Panc1 (cell line): ENCODE data around the gene DLG2. TPM values are rescaled to one million over a fixed set of nuclear protein-coding genes. Genes with fewer than 3 reads are reported as not detected.

Experiments
- ATAC-seq: fragments of 200-7000 bp; cut with Tn5 transposase; 2 replicates; pipeline ENCODE4 v1.9.1; 2020; ENCODE audit warnings: mild to moderate bottlenecking, moderate library complexity
- BruUV-seq: library from RNA; stranded (reverse); fragments of 400-500 nt; replicated peaks from 2 replicates; lab custom pipeline; 2021; lab: Mats Ljungman, UMichigan
- CTCF ChIA-PET: fragments of 300-600 bp; sonication (Branson Sonifier 250); formaldehyde crosslinking; loops from one replicate; lab custom pipeline; 2022; ENCODE audit warnings: antibody characterized with exemption; lab: Charles Lee
- POLR2A ChIA-PET: fragments of 300-600 bp; sonication (Branson Sonifier 250); formaldehyde crosslinking; loops from one replicate; lab custom pipeline; 2022; ENCODE audit warnings: antibody characterized with exemption; lab: Charles Lee
- DNase-seq: peaks from one replicate; pipeline ENCODE4 v3.0.0-alpha.2; 2010; ENCODE audit warnings: low read depth, low spot score
- H3K27ac ChIP-seq: 2 replicates; pipeline ENCODE4 v1.5.1; 2011; ENCODE audit warnings: mild to moderate bottlenecking, low read length, inconsistent platforms
- H3K27me3 ChIP-seq: fragments of 200-500 bp; sonication (Bioruptor generic); 2 replicates; pipeline ENCODE4 v1.6.0; 2014; ENCODE audit warnings: low read length, inconsistent platforms; ENCODE audit not compliant: control insufficient read depth, insufficient read depth
- H3K36me3 ChIP-seq: fragments of 200-500 bp; sonication (Bioruptor generic); 2 replicates; pipeline ENCODE4 v1.5.1; 2014; ENCODE audit warnings: inconsistent platforms, mild to moderate bottlenecking, low read length, moderate library complexity; ENCODE audit not compliant: control insufficient read depth, insufficient read depth
- H3K4me1 ChIP-seq: 2 replicates; pipeline ENCODE4 v1.5.1; 2011; ENCODE audit warnings: inconsistent platforms, mild to moderate bottlenecking, low read length, moderate library complexity; ENCODE audit not compliant: control insufficient read depth, insufficient read depth
- H3K4me3 ChIP-seq, 2 experiments: 2 replicates each; pipeline ENCODE4 v1.5.1; 2011 to 2012; ENCODE audit warnings: low read depth in 2 of 2, low read length in 2 of 2, mild to moderate bottlenecking in 2 of 2, inconsistent platforms in 1 of 2, moderate library complexity in 1 of 2
- H3K9me3 ChIP-seq: fragments of 200-500 bp; sonication (Bioruptor generic); 2 replicates; pipeline ENCODE4 v1.5.1; 2014; ENCODE audit warnings: low read depth, mild to moderate bottlenecking, inconsistent platforms, low read length, moderate library complexity; ENCODE audit not compliant: control insufficient read depth, insufficient read depth
- POLR2AphosphoS5 ChIP-seq: IDR thresholded peaks from 2 replicates; pipeline ENCODE4 v1.6.1; 2012; ENCODE audit warnings: mild to moderate bottlenecking, low read depth, low read length, moderate library complexity
- SIN3A ChIP-seq: IDR thresholded peaks from 2 replicates; pipeline ENCODE4 v1.6.1; 2012; ENCODE audit warnings: low read depth, mild to moderate bottlenecking, low read length, moderate library complexity, borderline replicate concordance; ENCODE audit not compliant: insufficient read depth
- TCF7L2 ChIP-seq: IDR thresholded peaks from 2 replicates; pipeline ENCODE4 v1.6.1; 2011; ENCODE audit warnings: mild to moderate bottlenecking, low read depth, low read length, inconsistent platforms
- in situ Hi-C: cut with HindIII; loops from 2 replicates; pipeline ENCODE4 v1.10.0; 2016; ENCODE audit warnings: low sequenced_read_pairs, low pct_unique_long_range_greater_than_20kb
- intact Hi-C: fragments of 100-400 bp; cut with micrococcal nuclease; formaldehyde crosslinking; loops from one replicate; pipeline ENCODE4 v1.10.0; 2022; ENCODE audit not compliant: unreplicated experiment
- total RNA-seq: library from RNA; stranded (reverse); gene quantifications from one replicate; pipeline ENCODE4 v1.2.1, GENCODE V29; 2021; ENCODE audit not compliant: unreplicated experiment
- TF ChIP-seq, protein P1 (sequence below), 2 experiments: IDR thresholded peaks; 2 replicates each; pipeline ENCODE4 v1.6.1; 2011 to 2012; ENCODE audit warnings: low read depth in 2 of 2, control low read depth in 1 of 2, low read length in 1 of 2, mild to moderate bottlenecking in 1 of 2, moderate library complexity in 1 of 2; ENCODE audit not compliant: insufficient read depth in 1 of 2
- TF ChIP-seq, protein P2 (sequence below): fragments of 450-650 bp; IDR thresholded peaks from 2 replicates; pipeline ENCODE4 v1.5.1; 2017; ENCODE audit warnings: mild to moderate bottlenecking

The DLG2 gene
- total RNA-seq, 1 experiment from 2014 or later = 4.2 TPM

DNA sequence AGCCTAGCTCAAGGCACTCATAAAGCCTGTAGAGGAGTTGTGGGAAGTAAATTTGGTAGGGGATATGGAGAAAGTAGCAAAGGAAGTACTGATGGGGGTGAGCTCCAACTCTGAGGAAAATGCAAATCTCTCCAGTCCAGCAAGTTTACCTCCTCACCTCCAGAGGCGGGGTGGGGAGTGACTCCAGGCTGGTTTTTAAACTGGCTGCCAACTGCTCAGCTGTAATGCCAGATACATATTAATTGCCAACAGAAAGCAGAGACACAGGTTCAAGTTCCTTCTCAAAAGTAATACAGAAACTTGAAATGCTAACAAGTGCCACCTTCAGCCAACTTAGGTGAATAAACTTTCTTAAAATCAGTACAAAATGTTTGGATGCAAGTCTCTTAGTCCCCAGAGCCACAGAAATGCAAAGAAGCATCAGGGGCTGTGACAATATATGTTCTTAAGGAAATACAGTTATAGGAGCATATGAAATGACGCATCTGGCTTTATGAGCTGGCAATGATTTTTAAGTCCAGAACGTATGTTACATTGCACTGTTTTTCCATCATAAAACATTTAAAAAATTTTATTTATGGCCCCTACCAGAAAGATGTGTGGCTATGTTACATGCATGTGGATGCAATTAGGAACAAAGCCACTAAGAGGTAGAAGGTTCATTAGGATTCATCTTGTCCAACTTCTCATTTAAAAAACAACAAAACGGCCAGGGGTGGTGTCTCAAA, 1904.6 kb downstream of the DLG2 start:
- Histone ChIP-seq H3K27ac (no peak overlapping the region), H3K36me3 (no peaks in the 10 kb centered on the region), H3K9me3 (no peaks in the 10 kb centered on the region), H3K4me3 (no peak overlapping the region), H3K4me1 (no peaks in the 10 kb centered on the region), H3K27me3 (peaks cover 15% of the 10 kb centered on the region)
- BruUV-seq = no TSS peak
- ChIA-PET CTCF (interaction anchor here (0.7 to 1.5 kb wide), 2 partner anchors 430 to 563 kb away, joined by 3 read pairs; no protein-coding TSS in a partner anchor), POLR2A (no interaction called here)
- ATAC-seq (no peak), DNase-seq (no peak)
- intact Hi-C loops = loop anchor here (5.0 kb wide), 1 partner anchor 430 kb away; no protein-coding TSS in a partner anchor
- in situ Hi-C loops = no loop called here
- no peak for TF ChIP-seq TCF7L2
- TF ChIP-seq, protein P1, sequence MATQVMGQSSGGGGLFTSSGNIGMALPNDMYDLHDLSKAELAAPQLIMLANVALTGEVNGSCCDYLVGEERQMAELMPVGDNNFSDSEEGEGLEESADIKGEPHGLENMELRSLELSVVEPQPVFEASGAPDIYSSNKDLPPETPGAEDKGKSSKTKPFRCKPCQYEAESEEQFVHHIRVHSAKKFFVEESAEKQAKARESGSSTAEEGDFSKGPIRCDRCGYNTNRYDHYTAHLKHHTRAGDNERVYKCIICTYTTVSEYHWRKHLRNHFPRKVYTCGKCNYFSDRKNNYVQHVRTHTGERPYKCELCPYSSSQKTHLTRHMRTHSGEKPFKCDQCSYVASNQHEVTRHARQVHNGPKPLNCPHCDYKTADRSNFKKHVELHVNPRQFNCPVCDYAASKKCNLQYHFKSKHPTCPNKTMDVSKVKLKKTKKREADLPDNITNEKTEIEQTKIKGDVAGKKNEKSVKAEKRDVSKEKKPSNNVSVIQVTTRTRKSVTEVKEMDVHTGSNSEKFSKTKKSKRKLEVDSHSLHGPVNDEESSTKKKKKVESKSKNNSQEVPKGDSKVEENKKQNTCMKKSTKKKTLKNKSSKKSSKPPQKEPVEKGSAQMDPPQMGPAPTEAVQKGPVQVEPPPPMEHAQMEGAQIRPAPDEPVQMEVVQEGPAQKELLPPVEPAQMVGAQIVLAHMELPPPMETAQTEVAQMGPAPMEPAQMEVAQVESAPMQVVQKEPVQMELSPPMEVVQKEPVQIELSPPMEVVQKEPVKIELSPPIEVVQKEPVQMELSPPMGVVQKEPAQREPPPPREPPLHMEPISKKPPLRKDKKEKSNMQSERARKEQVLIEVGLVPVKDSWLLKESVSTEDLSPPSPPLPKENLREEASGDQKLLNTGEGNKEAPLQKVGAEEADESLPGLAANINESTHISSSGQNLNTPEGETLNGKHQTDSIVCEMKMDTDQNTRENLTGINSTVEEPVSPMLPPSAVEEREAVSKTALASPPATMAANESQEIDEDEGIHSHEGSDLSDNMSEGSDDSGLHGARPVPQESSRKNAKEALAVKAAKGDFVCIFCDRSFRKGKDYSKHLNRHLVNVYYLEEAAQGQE (IDR thresholded peaks at IDR 0.05; ENCODE audit: insufficient read depth in 1 of 2, low read depth in 2 of 2, low read length in 1 of 2) = no peak
- TF ChIP-seq, protein P2, sequence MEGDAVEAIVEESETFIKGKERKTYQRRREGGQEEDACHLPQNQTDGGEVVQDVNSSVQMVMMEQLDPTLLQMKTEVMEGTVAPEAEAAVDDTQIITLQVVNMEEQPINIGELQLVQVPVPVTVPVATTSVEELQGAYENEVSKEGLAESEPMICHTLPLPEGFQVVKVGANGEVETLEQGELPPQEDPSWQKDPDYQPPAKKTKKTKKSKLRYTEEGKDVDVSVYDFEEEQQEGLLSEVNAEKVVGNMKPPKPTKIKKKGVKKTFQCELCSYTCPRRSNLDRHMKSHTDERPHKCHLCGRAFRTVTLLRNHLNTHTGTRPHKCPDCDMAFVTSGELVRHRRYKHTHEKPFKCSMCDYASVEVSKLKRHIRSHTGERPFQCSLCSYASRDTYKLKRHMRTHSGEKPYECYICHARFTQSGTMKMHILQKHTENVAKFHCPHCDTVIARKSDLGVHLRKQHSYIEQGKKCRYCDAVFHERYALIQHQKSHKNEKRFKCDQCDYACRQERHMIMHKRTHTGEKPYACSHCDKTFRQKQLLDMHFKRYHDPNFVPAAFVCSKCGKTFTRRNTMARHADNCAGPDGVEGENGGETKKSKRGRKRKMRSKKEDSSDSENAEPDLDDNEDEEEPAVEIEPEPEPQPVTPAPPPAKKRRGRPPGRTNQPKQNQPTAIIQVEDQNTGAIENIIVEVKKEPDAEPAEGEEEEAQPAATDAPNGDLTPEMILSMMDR = no peak

DNA sequence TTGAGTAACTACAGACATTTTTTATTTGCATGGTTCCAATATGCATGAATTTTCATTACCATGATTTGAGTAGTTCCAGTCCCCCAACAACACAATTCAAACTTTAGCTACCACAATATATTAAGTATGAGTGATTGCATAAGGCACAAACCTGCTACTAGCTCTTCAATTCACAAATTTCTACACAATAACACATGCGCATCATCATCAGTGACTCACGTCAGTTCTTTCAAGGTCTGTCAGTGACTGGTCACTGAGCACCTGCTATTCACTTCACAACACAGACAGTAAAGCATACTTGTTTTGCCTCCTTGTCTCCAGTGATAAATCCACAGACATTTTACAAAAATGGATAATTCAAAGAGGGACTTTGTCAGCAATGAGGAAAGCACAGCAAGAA, 1905.9 kb downstream of the DLG2 start:
- ATAC-seq (no peak), DNase-seq (no peak)
- CTCF ChIA-PET = no interaction called here
- Histone ChIP-seq H3K9me3 (no peaks in the 10 kb centered on the region), H3K27me3 (peaks cover 15% of the 10 kb centered on the region), H3K4me1 (no peaks in the 10 kb centered on the region), H3K27ac (no peak overlapping the region), H3K36me3 (no peaks in the 10 kb centered on the region), H3K4me3 (no peak overlapping the region)
- TF ChIP-seq, protein P1 (IDR thresholded peaks at IDR 0.05; ENCODE audit: insufficient read depth in 1 of 2, low read depth in 2 of 2, low read length in 1 of 2) = no peak
- TF ChIP-seq TCF7L2 (no peak), SIN3A (no peak), POLR2AphosphoS5 (no peak)
- TF ChIP-seq, protein P2 = no peak
- in situ Hi-C loops = no loop called here
- intact Hi-C loops = loop anchor here (5.0 kb wide), 1 partner anchor 429 kb away; no protein-coding TSS in a partner anchor
- POLR2A ChIA-PET = no interaction called here
- BruUV-seq = no TSS peak
